WTC11 (cell line): ENCODE measurements around the gene SERPINB1. TPM values are rescaled to one million over a fixed set of nuclear protein-coding genes. Genes with fewer than 3 reads are reported as not detected.

Experiments used
- ATAC-seq: fragments of 200-7000 bp; cut with Tn5 transposase; 2 replicates; pipeline ENCODE4 v1.10.0; 2021; ENCODE audit warnings: mild to moderate bottlenecking, moderate library complexity
- CTCF ChIA-PET: fragments of 300-600 bp; sonication (Branson Sonifier 250); formaldehyde crosslinking; loops from one replicate; lab custom pipeline; 2021; ENCODE audit warnings: antibody characterized with exemption; lab: Charles Lee
- POLR2A ChIA-PET: fragments of 350-600 bp; sonication (Branson Sonifier 250); formaldehyde crosslinking; loops from one replicate; lab custom pipeline; 2021; ENCODE audit warnings: antibody characterized with exemption; lab: Charles Lee
- DNase-seq: peaks from one replicate; pipeline ENCODE4 v3.0.0; 2021; ENCODE audit warnings: low spot score
- H3K27ac Mint-ChIP-seq: 2 replicates; pipeline ENCODE4 v1.8.0; 2021; ENCODE audit warnings: mixed read lengths
- H3K27me3 Mint-ChIP-seq: 2 replicates; pipeline ENCODE4 v1.8.0; 2021; ENCODE audit warnings: low read depth, mild to moderate bottlenecking, moderate library complexity, mixed read lengths
- H3K36me3 Mint-ChIP-seq: 2 replicates; pipeline ENCODE4 v1.8.0; 2021; ENCODE audit warnings: mixed read lengths
- H3K4me1 Mint-ChIP-seq: 2 replicates; pipeline ENCODE4 v1.8.0; 2022; ENCODE audit warnings: mixed read lengths
- H3K4me3 Mint-ChIP-seq: 2 replicates; pipeline ENCODE4 v1.8.0; 2021; ENCODE audit warnings: mild to moderate bottlenecking, moderate library complexity, mixed read lengths
- H3K9me3 Mint-ChIP-seq: 2 replicates; pipeline ENCODE4 v1.8.0; 2021; ENCODE audit warnings: mixed read lengths
- CBFB ChIP-seq: sonication (generic); formaldehyde crosslinking; IDR thresholded peaks from 2 replicates; pipeline ENCODE4 v1.8.1; 2022; ENCODE audit warnings: mild to moderate bottlenecking, low read depth, missing genetic modification reagents
- NFYB ChIP-seq: sonication (generic); formaldehyde crosslinking; conservative IDR thresholded peaks from 2 replicates; pipeline ENCODE4 v1.8.0; 2022; ENCODE audit warnings: low read depth, missing genetic modification reagents
- PRRX2 ChIP-seq: fragments of 250-450 bp; sonication (Bioruptor Pico); IDR thresholded peaks from 2 replicates; pipeline ENCODE4 v1.8.0; 2021; ENCODE audit warnings: mild to moderate bottlenecking
- ZBTB43 ChIP-seq: sonication (generic); formaldehyde crosslinking; IDR thresholded peaks from 2 replicates; pipeline ENCODE4 v1.8.1; 2023; ENCODE audit warnings: mild to moderate bottlenecking, missing genetic modification reagents
- ZNF219 ChIP-seq: sonication (generic); formaldehyde crosslinking; IDR thresholded peaks from 2 replicates; pipeline ENCODE4 v1.8.0; 2023; ENCODE audit warnings: missing genetic modification reagents, mild to moderate bottlenecking, borderline replicate concordance
- ZNF396 ChIP-seq: fragments of 250-450 bp; sonication (Bioruptor Pico); IDR thresholded peaks from 2 replicates; pipeline ENCODE4 v1.8.0; 2021; ENCODE audit warnings: mild to moderate bottlenecking, moderate library complexity, borderline replicate concordance
- ZSCAN18 ChIP-seq: fragments of 250-450 bp; sonication (Bioruptor Pico); IDR thresholded peaks from 2 replicates; pipeline ENCODE4 v2.1.2; 2022; ENCODE audit warnings: mild to moderate bottlenecking, moderate library complexity
- total RNA-seq: library from RNA; stranded (reverse); gene quantifications from 3 replicates; pipeline ENCODE4 v1.2.3, GENCODE V29; 2021
- TF ChIP-seq, protein P1 (sequence below): sonication (generic); formaldehyde crosslinking; IDR thresholded peaks from 2 replicates; pipeline ENCODE4 v1.8.0; 2023; ENCODE audit warnings: missing genetic modification reagents
- TF ChIP-seq, protein P2 (sequence below): sonication (generic); formaldehyde crosslinking; IDR thresholded peaks from 2 replicates; pipeline ENCODE4 v1.8.1; 2022; ENCODE audit warnings: low read depth, mild to moderate bottlenecking, moderate library complexity, missing genetic modification reagents, borderline replicate concordance
- TF ChIP-seq, protein P3 (sequence below): sonication (generic); formaldehyde crosslinking; IDR thresholded peaks from 2 replicates; pipeline ENCODE4 v1.8.0; 2022; ENCODE audit warnings: mild to moderate bottlenecking, missing genetic modification reagents
- TF ChIP-seq, protein P4 (sequence below): sonication (generic); formaldehyde crosslinking; IDR thresholded peaks from 2 replicates; pipeline ENCODE4 v1.8.1; 2023; ENCODE audit warnings: mild to moderate bottlenecking, missing genetic modification reagents, borderline replicate concordance
- TF ChIP-seq, protein P5 (sequence below): sonication (generic); formaldehyde crosslinking; IDR thresholded peaks from 2 replicates; pipeline ENCODE4 v1.8.0; 2022; ENCODE audit warnings: mild to moderate bottlenecking, missing genetic modification reagents
- TF ChIP-seq, protein P6 (sequence below): sonication (generic); formaldehyde crosslinking; IDR thresholded peaks from 2 replicates; pipeline ENCODE4 v1.8.0; 2022; ENCODE audit warnings: missing genetic modification reagents

Gene SERPINB1
- total RNA-seq, 1 experiment from 2014 or later = 14.8 TPM

GRCh38 chr6:2807342-2808090 lies 34.1 kb downstream of the SERPINB1 start (continued):
- TF ChIP-seq, protein P1, sequence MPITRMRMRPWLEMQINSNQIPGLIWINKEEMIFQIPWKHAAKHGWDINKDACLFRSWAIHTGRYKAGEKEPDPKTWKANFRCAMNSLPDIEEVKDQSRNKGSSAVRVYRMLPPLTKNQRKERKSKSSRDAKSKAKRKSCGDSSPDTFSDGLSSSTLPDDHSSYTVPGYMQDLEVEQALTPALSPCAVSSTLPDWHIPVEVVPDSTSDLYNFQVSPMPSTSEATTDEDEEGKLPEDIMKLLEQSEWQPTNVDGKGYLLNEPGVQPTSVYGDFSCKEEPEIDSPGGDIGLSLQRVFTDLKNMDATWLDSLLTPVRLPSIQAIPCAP (CRISPR knock-in tag) = no peak
- TF ChIP-seq NFYB (CRISPR knock-in tag) (no peak), CBFB (CRISPR knock-in tag) (no peak), ZNF396 (CRISPR knock-in tag) (no peak), ZNF219 (CRISPR knock-in tag) (no peak), ZSCAN18 (CRISPR knock-in tag) (no peak)
- TF ChIP-seq, protein P2, sequence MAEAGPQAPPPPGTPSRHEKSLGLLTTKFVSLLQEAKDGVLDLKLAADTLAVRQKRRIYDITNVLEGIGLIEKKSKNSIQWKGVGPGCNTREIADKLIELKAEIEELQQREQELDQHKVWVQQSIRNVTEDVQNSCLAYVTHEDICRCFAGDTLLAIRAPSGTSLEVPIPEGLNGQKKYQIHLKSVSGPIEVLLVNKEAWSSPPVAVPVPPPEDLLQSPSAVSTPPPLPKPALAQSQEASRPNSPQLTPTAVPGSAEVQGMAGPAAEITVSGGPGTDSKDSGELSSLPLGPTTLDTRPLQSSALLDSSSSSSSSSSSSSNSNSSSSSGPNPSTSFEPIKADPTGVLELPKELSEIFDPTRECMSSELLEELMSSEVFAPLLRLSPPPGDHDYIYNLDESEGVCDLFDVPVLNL (CRISPR knock-in tag) = no peak
- TF ChIP-seq, protein P3, sequence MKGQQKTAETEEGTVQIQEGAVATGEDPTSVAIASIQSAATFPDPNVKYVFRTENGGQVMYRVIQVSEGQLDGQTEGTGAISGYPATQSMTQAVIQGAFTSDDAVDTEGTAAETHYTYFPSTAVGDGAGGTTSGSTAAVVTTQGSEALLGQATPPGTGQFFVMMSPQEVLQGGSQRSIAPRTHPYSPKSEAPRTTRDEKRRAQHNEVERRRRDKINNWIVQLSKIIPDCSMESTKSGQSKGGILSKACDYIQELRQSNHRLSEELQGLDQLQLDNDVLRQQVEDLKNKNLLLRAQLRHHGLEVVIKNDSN (CRISPR knock-in tag) = no peak
- TF ChIP-seq, protein P4, sequence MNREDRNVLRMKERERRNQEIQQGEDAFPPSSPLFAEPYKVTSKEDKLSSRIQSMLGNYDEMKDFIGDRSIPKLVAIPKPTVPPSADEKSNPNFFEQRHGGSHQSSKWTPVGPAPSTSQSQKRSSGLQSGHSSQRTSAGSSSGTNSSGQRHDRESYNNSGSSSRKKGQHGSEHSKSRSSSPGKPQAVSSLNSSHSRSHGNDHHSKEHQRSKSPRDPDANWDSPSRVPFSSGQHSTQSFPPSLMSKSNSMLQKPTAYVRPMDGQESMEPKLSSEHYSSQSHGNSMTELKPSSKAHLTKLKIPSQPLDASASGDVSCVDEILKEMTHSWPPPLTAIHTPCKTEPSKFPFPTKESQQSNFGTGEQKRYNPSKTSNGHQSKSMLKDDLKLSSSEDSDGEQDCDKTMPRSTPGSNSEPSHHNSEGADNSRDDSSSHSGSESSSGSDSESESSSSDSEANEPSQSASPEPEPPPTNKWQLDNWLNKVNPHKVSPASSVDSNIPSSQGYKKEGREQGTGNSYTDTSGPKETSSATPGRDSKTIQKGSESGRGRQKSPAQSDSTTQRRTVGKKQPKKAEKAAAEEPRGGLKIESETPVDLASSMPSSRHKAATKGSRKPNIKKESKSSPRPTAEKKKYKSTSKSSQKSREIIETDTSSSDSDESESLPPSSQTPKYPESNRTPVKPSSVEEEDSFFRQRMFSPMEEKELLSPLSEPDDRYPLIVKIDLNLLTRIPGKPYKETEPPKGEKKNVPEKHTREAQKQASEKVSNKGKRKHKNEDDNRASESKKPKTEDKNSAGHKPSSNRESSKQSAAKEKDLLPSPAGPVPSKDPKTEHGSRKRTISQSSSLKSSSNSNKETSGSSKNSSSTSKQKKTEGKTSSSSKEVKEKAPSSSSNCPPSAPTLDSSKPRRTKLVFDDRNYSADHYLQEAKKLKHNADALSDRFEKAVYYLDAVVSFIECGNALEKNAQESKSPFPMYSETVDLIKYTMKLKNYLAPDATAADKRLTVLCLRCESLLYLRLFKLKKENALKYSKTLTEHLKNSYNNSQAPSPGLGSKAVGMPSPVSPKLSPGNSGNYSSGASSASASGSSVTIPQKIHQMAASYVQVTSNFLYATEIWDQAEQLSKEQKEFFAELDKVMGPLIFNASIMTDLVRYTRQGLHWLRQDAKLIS = no peak
- TF ChIP-seq, protein P5, sequence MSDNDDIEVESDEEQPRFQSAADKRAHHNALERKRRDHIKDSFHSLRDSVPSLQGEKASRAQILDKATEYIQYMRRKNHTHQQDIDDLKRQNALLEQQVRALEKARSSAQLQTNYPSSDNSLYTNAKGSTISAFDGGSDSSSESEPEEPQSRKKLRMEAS (CRISPR knock-in tag) = no peak

- ChIA-PET CTCF (no interaction called here), POLR2A (no interaction called here)
- Mint-ChIP-seq H3K27ac (no peak overlapping the region), H3K27me3 (no peaks in the 10 kb centered on the region), H3K4me1 (no peaks in the 10 kb centered on the region), H3K36me3 (0 out of 2 replicates have a peak, but pooled peaks cover 3% of the 10 kb centered on the region), H3K9me3 (peaks cover 4% of the 10 kb centered on the region; the same call in 1 of the 2 replicates), H3K4me3 (no peak overlapping the region)
- DNase-seq (no peak), ATAC-seq (no peak)
- TF ChIP-seq CBFB (CRISPR knock-in tag) = no peak
- no peak for TF ChIP-seq PRRX2 (CRISPR knock-in tag)
Measured at GRCh38 chr6:2806644-2807043, 35.0 kb downstream of the SERPINB1 start.

GRCh38 chr6:2805031-2805430 lies 36.6 kb downstream of the SERPINB1 start:
- H3K9me3 Mint-ChIP-seq = peaks cover 5% of the 10 kb centered on the region; the same call in 1 of the 2 replicates
- H3K4me3 Mint-ChIP-seq = no peak overlapping the region
- ChIA-PET POLR2A (no interaction called here), CTCF (no interaction called here)
- no peaks in the 10 kb centered on the region for H3K4me1 Mint-ChIP-seq
- no peak for DNase-seq
- H3K36me3 Mint-ChIP-seq = 0 out of 2 replicates have a peak, but pooled peaks cover 4% of the 10 kb centered on the region
- no peak overlapping the region for H3K27ac Mint-ChIP-seq
- H3K27me3 Mint-ChIP-seq = no peaks in the 10 kb centered on the region
- no peak for ATAC-seq
- TF ChIP-seq, protein P6, sequence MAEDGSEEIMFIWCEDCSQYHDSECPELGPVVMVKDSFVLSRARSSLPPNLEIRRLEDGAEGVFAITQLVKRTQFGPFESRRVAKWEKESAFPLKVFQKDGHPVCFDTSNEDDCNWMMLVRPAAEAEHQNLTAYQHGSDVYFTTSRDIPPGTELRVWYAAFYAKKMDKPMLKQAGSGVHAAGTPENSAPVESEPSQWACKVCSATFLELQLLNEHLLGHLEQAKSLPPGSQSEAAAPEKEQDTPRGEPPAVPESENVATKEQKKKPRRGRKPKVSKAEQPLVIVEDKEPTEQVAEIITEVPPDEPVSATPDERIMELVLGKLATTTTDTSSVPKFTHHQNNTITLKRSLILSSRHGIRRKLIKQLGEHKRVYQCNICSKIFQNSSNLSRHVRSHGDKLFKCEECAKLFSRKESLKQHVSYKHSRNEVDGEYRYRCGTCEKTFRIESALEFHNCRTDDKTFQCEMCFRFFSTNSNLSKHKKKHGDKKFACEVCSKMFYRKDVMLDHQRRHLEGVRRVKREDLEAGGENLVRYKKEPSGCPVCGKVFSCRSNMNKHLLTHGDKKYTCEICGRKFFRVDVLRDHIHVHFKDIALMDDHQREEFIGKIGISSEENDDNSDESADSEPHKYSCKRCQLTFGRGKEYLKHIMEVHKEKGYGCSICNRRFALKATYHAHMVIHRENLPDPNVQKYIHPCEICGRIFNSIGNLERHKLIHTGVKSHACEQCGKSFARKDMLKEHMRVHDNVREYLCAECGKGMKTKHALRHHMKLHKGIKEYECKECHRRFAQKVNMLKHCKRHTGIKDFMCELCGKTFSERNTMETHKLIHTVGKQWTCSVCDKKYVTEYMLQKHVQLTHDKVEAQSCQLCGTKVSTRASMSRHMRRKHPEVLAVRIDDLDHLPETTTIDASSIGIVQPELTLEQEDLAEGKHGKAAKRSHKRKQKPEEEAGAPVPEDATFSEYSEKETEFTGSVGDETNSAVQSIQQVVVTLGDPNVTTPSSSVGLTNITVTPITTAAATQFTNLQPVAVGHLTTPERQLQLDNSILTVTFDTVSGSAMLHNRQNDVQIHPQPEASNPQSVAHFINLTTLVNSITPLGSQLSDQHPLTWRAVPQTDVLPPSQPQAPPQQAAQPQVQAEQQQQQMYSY = no peak
- TF ChIP-seq ZBTB43 (CRISPR knock-in tag) (no peak), NFYB (CRISPR knock-in tag) (no peak)
